ENCODE results near the gene SLIT1. TPM values are rescaled to one million over a fixed set of nuclear protein-coding genes. Genes with fewer than 3 reads are reported as not detected.

The SLIT1 gene
- total RNA-seq, 4 donors from 2014 or later: 0.28 to 1.7 TPM; not detected in 2

DNA sequence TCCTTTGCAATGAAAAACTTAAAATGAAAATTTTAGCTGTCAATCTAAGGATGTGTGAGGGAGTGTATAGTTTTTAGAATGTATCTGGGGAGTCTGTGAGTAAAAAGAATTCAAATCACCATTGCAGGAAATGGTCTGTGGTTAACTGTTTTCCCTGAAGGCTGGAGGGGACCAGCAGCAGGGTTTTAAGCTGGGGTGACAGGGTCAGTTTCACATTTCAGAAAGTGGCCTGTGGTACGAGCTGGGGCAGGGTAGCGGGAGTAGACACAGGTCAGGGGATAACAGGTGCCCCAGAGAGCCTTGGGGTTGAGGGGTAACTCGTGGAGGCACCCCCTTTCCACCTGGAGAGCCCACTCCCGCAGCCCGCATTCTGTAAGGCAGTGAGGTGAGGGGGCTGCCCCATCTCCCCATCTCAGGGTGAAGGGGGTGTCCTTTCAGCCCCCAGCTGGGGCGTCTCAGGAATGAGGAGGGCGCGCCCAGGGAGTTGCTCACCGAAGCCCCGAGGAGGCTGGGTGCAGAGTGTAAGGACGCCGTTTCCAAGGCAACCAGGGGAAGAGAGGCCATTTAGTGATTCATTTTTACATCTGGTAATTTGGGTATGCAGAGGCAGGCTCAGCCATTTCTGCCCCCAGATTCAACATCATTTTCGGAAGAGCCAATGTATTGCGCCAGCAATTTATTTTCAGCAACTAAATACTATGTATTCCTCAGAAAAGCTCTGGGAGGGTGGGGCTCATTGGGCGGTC is 168.9 kb downstream of the SLIT1 start:
- peaks cover 0 to 7% (median 0%) of the 10 kb centered on the region in 4 donors for H3K4me1 ChIP-seq
- H3K36me3 ChIP-seq: no peaks in the 10 kb centered on the region
- H3K27me3 ChIP-seq: no peaks in the 10 kb centered on the region
- no peak for DNase-seq
- no peaks in the 10 kb centered on the region for H3K9me3 ChIP-seq
- TF ChIP-seq CTCF (IDR thresholded peaks at IDR 0.05) (no peak), POLR2A (IDR thresholded peaks at IDR 0.05) (no peak)
- H3K27ac ChIP-seq: no peak overlapping the region
- H3K4me3 ChIP-seq: peak overlapping the region in 1 of 4 donors; percentile 6

GRCh38 chr10:97015240-97015639 is 170.5 kb downstream of the SLIT1 start:
- Histone ChIP-seq H3K27me3 (no peaks in the 10 kb centered on the region), H3K9me3 (no peaks in the 10 kb centered on the region), H3K4me3 (no peak overlapping the region), H3K4me1 (peaks cover 0 to 2% (median 0%) of the 10 kb centered on the region in 4 donors), H3K36me3 (no peaks in the 10 kb centered on the region), H3K27ac (no peak overlapping the region)
- TF ChIP-seq CTCF (IDR thresholded peaks at IDR 0.05): no peak
- TF ChIP-seq POLR2A (IDR thresholded peaks at IDR 0.05): no peak
- DNase-seq: no peak

DNA sequence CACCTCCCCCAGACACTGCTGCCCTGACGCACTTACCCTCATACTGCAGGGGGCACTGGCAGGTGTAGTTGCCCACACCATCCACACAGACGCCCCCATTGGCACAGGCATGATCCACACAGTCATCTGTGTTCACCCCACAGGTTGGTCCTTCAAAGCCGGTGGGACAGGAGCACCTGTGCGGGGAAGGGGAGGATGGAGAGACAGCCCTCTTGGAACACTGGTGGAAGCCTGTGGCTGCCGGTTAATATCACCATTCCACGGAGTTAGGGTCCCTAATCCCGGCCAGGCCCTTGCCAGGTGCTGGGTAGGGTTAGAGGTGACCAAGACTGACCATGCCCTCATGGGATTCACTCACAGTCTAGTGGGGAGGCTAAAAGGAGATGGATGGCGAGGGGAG is 171.8 kb downstream of the SLIT1 start:
- no peak for TF ChIP-seq CTCF (IDR thresholded peaks at IDR 0.05)
- no peak for TF ChIP-seq POLR2A (IDR thresholded peaks at IDR 0.05)
- no peaks in the 10 kb centered on the region for H3K4me1 ChIP-seq
- DNase-seq: no peak
- no peaks in the 10 kb centered on the region for H3K27me3 ChIP-seq
- H3K4me3 ChIP-seq: no peak overlapping the region
- H3K27ac ChIP-seq: no peak overlapping the region
- H3K9me3 ChIP-seq: no peaks in the 10 kb centered on the region
- H3K36me3 ChIP-seq: no peaks in the 10 kb centered on the region

- DNase-seq: no peak
- Histone ChIP-seq H3K9me3 (no peaks in the 10 kb centered on the region), H3K36me3 (no peaks in the 10 kb centered on the region), H3K4me1 (no peaks in the 10 kb centered on the region), H3K27me3 (no peaks in the 10 kb centered on the region), H3K4me3 (no peak overlapping the region), H3K27ac (no peak overlapping the region)
- TF ChIP-seq CTCF (IDR thresholded peaks at IDR 0.05) (no peak), POLR2A (IDR thresholded peaks at IDR 0.05) (no peak)
Measured at GRCh38 chr10:97013568-97013967, 172.2 kb downstream of the SLIT1 start.

- Histone ChIP-seq H3K36me3 (no peaks in the 10 kb centered on the region), H3K4me3 (no peak overlapping the region), H3K4me1 (no peaks in the 10 kb centered on the region), H3K27ac (no peak overlapping the region), H3K27me3 (no peaks in the 10 kb centered on the region), H3K9me3 (no peaks in the 10 kb centered on the region)
- TF ChIP-seq CTCF (IDR thresholded peaks at IDR 0.05): no peak
- no peak for TF ChIP-seq POLR2A (IDR thresholded peaks at IDR 0.05)
- no peak for DNase-seq
Measured at GRCh38 chr10:97012470-97012869, 173.3 kb downstream of the SLIT1 start.
